GM23248 (cell line): Measurements from ENCODE around the gene KDM1B.

Experiments used
- EZH2 ChIP-seq: fragments of 200-600 bp; sonication (generic); IDR thresholded peaks from 2 replicates; pipeline ENCODE4 v1.6.1; 2018; ENCODE audit warnings: antibody characterized with exemption, mild to moderate bottlenecking; ENCODE audit not compliant: insufficient read depth, poor library complexity, severe bottlenecking
- EZH2phosphoT487 ChIP-seq: fragments of 200-600 bp; sonication (generic); IDR thresholded peaks from 2 replicates; pipeline ENCODE4 v1.6.1; 2018; ENCODE audit warnings: antibody characterized with exemption, moderate library complexity, mild to moderate bottlenecking, low read depth; ENCODE audit not compliant: insufficient read depth

- TF ChIP-seq EZH2: no peak
- no peak for TF ChIP-seq EZH2phosphoT487
Measured at GRCh38 chr6:18160911-18161310, 5.7 kb downstream of the KDM1B start.
